ENCODE results near the gene BYSL.

The BYSL gene

DNA sequence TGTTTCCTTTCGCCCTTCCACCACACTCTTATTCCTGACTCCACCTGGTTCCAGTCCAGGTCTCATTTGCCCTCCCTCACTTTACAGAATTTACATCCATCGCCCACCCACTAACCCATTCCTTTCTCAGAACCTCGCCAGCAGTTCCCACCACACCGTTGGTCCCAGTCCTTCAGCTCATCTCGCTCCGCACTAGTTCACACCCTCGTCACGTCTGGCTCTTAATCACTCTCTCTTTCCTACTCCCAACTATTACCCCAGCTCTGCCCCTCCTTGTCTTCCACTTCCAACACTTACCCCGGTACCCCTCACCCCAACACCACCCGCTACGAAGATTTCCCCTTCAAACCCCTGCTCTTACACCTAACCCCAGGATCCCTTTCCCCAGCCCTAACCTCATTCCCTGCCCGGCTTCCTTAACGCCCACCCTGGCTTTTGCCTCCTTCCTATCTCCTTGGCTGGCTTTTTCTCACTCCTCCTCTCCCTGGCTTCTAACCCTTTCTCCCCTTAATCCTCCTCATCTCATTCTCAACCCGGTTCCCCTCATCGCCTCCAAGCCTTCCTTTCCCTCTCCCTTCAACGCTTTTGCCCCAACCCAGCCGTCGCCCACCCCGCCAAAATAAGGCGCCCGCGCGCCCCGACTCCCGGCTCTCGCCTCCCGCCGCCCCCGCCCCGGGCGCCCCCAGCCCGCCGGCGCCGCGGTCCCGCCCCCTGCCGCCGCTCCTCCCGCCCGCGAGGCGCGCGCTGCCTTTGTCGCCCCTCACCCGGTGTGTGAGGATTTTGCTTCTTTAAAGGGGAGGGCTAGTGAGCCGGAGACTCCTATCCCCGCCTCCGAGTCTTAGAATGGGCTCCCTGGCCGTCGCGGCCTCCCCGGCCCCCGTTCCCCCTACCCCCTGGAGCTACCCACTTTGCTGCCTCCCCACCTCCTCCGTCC is 26.7 kb upstream of the BYSL start:
- peak; percentile 33 to 49 for DNase-seq
- TF ChIP-seq GATA1 (IDR thresholded peaks at IDR 0.05; ENCODE audit: low read depth, low read length) (no peak), POLR2A (IDR thresholded peaks at IDR 0.05; ENCODE audit: low read length) (no peak)

DNA sequence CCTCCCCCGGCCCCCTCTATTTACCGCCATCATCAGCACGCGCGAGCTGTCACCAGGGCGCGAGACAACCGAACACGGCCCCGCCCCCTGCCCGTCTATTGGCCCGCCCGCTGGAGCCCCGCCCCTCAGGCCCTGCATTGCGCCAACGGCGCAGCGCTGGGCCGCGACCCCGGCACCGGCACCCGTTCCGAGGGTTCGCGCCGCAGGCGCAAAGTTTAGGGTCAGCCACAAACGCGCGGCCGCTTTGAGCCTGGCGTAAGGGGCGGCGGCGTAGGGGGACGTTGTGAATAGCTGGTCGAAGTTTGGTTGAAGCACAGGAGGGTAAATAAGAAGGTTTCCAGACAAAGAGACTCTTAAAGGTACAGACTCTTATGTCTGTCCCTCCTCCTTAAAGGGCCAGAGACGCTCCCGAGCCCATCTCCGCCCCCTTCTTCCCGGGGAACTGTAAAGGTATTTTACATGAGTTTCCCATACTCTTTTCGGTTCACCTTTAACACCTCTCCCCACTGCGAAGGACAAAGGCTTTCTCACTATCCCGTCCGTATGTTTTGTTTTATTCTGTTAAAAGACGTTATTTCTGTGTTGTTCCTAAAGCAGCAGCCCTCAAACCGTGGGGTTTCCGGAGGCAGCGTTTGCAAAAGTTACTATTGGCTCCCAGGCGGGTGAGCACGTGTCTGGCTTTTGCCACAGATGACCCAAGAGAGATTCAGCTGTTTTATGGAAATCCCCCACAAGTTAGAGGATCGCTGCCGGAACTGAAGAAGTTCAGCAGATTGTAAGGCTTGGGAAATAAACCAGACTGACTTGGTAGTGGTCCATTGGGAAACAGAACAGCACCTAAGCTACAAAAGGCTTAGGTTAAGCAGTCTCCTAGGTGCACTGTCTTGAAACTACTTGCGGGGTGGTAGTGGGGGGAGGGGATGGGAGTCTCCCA is 25.7 kb upstream of the BYSL start, which contains the start of gene USP49:
TSS of gene USP49 (minus strand) at position 76 of the 934 bp plus-strand sequence. CDS start 88,392 bp downstream, outside the sequence.
- peak; percentile 92 to 94 for DNase-seq
- TF ChIP-seq GATA1 (IDR thresholded peaks at IDR 0.05; ENCODE audit: low read depth, low read length) = no peak
- TF ChIP-seq POLR2A (IDR thresholded peaks at IDR 0.05; ENCODE audit: low read length) = peak; percentile 66

DNA sequence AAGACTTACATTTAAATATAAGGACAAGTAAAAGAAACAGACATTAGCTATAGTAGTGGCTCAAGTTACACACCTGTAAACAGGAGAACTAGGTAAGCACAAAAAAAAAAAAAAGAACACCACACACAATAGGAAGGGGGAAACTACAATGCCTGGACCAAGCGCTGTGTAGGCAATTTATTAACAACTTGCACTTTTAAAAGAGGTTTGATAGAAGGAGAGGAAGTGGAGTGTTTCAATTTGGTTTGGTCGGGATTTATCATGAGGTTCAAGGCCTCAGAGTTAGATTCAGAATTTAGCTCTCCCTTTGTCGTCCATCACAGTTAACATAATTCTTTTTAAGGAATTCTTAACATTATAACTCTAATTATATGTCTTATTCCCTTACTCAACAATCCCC is 25.0 kb upstream of the BYSL start:
- DNase-seq = no peak
- TF ChIP-seq POLR2A (IDR thresholded peaks at IDR 0.05; ENCODE audit: low read length) (no peak), GATA1 (IDR thresholded peaks at IDR 0.05; ENCODE audit: low read depth, low read length) (no peak)

- TF ChIP-seq GATA1 (IDR thresholded peaks at IDR 0.05; ENCODE audit: low read depth, low read length) (no peak), POLR2A (IDR thresholded peaks at IDR 0.05; ENCODE audit: low read length) (no peak)
- no peak for DNase-seq
These were observed 20.4 kb upstream of the BYSL start for GRCh38 chr6:41900861-41901260.

DNA sequence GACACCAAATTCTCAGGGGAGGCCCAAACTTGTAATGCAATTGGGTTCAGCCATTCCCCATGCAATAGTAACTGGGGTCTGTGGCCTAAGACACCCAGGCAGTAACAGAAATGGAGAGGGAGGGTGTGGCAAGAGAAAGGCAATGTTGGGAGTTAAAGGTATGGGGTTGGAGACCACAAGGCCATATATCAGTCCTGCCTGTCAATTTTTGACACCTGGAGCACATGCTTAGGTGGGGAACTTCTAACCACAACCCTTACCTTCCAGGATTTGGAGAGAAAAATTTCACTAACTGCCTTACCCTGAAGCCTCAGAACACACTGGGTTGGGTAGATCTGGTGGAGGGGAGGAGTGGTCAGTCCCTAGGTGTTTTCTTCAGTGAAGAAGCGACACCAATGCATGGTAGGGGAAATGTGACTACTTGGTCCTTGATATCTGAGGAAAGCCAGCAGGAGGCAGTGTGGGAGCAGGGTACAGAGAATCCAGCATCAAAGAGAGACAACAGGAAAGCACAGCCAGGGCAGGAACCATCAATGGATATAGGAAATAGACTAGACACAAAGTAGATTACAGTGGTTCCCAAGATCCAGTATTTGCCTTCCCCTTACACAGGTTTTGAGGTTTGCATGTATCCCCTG is 19.3 kb upstream of the BYSL start:
- no peak for TF ChIP-seq GATA1 (IDR thresholded peaks at IDR 0.05; ENCODE audit: low read depth, low read length)
- no peak for TF ChIP-seq POLR2A (IDR thresholded peaks at IDR 0.05; ENCODE audit: low read length)
- DNase-seq = peak; percentile 71 to 80

- no peak for DNase-seq
- TF ChIP-seq POLR2A (IDR thresholded peaks at IDR 0.05; ENCODE audit: low read length) = no peak
- TF ChIP-seq GATA1 (IDR thresholded peaks at IDR 0.05; ENCODE audit: low read depth, low read length) = no peak
These were observed 11.6 kb upstream of the BYSL start for GRCh38 chr6:41909727-41910126.

GRCh38 chr6:41914343-41914742 is 7.0 kb upstream of the BYSL start:
- DNase-seq = no peak
- TF ChIP-seq GATA1 (IDR thresholded peaks at IDR 0.05; ENCODE audit: low read depth, low read length) (no peak), POLR2A (IDR thresholded peaks at IDR 0.05; ENCODE audit: low read length) (no peak)

- TF ChIP-seq GATA1 (IDR thresholded peaks at IDR 0.05; ENCODE audit: low read depth, low read length) = no peak
- TF ChIP-seq POLR2A (IDR thresholded peaks at IDR 0.05; ENCODE audit: low read length) = no peak
- peak; percentile 44 to 70 for DNase-seq
These were observed 6.3 kb upstream of the BYSL start for GRCh38 chr6:41914869-41915530.

DNA sequence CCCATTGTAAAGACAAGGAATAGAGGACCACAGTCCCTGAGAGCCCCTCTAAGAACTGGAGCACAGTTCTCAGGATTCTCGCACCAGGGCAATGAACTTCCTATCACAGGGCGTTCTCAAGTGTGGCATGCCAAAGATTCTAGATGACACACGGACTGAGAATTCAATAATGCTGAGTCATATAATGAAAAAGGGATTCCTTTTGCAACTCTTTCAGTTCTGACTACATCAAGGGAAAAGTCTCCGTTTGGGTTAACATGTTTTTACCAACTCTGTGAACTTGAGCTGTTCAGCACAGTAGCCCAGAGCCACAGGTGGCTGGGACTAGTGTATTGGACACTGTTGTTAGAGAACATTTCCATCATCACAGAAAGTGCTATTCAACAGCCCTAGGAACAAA is 3.8 kb upstream of the BYSL start:
- peak; percentile 47 to 65 for DNase-seq
- no peak for TF ChIP-seq POLR2A (IDR thresholded peaks at IDR 0.05; ENCODE audit: low read length)
- TF ChIP-seq GATA1 (IDR thresholded peaks at IDR 0.05; ENCODE audit: low read depth, low read length) = no peak

GRCh38 chr6:41921712-41921998 is 356 bp downstream of the BYSL start:
- TF ChIP-seq GATA1 (IDR thresholded peaks at IDR 0.05; ENCODE audit: low read depth, low read length) (no peak), POLR2A (IDR thresholded peaks at IDR 0.05; ENCODE audit: low read length) (no peak)
- DNase-seq = peak in 1 of 2 experiments; percentile 74

- DNase-seq = peak; percentile 50 to 58
These were observed 855 bp downstream of the BYSL start for GRCh38 chr6:41922154-41922553.

GRCh38 chr6:41927253-41927652 is 6.0 kb downstream of the BYSL start:
- DNase-seq = no peak
- TF ChIP-seq GATA1 (IDR thresholded peaks at IDR 0.05; ENCODE audit: low read depth, low read length) (no peak), POLR2A (IDR thresholded peaks at IDR 0.05; ENCODE audit: low read length) (no peak)

More at GRCh38 chr6:41922154-41922553, 855 bp downstream of the BYSL start:
- TF ChIP-seq GATA1 (IDR thresholded peaks at IDR 0.05; ENCODE audit: low read depth, low read length) (no peak), POLR2A (IDR thresholded peaks at IDR 0.05; ENCODE audit: low read length) (no peak)

GRCh38 chr6:41929924-41930323 is 8.6 kb downstream of the BYSL start:
- TF ChIP-seq POLR2A (IDR thresholded peaks at IDR 0.05; ENCODE audit: low read length) (no peak), GATA1 (IDR thresholded peaks at IDR 0.05; ENCODE audit: low read depth, low read length) (no peak)
- no peak for DNase-seq
